Ovary (tissue), 3 donors: ENCODE results near the gene FSTL3.

Experiments
- POLR2A ChIP-seq: fragments of 450-650 bp; IDR thresholded peaks from one replicate; pipeline ENCODE4 v1.6.1; 2017; ENCODE audit warnings: antibody characterized with exemption, mild to moderate bottlenecking, moderate library complexity
- TF ChIP-seq, protein P1 (sequence below), 3 donors: fragments of 450-650 bp in 2 of 3; fragments of 200-600 bp in 1 of 3; IDR thresholded peaks; one replicate each; pipeline versions ENCODE4 v1.5.1 to v1.8.0; 2016 to 2022; ENCODE audit warnings: antibody characterized with exemption in 3 of 3, mild to moderate bottlenecking in 1 of 3
- donor health status: DM: no; HTN: no; CAD: no.

DNA sequence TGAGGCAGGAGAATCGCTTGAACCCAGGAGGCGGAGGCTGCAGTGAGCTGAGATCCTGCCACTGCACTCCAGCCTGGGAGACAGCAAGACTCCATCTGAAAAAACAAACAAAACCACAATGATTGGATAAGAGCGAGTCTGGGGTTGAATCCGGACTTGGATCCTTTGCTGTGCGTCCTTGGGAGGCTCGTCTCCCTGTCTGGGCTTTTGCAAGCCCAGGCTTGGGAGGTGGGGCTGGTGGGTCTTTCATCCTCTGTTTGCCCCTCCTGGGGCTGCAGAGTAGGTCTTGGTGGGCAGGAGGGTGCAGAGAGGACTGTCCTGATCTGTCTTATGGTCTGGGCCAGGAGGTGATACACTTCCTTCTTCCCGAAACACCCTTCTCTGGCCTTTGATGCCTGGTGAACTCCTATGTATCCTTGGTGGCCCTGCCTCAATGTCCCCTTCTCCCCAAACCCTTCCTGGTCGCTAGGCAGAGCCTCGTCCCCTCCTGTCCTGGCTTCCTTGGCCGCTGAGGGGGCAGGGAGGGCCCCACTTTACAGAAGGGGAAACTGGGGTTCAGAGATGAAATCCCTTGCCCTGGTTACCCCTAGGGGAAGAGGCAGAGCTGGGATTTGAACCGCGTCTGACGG is 49.4 kb downstream of the FSTL3 start:
- TF ChIP-seq, protein P1, sequence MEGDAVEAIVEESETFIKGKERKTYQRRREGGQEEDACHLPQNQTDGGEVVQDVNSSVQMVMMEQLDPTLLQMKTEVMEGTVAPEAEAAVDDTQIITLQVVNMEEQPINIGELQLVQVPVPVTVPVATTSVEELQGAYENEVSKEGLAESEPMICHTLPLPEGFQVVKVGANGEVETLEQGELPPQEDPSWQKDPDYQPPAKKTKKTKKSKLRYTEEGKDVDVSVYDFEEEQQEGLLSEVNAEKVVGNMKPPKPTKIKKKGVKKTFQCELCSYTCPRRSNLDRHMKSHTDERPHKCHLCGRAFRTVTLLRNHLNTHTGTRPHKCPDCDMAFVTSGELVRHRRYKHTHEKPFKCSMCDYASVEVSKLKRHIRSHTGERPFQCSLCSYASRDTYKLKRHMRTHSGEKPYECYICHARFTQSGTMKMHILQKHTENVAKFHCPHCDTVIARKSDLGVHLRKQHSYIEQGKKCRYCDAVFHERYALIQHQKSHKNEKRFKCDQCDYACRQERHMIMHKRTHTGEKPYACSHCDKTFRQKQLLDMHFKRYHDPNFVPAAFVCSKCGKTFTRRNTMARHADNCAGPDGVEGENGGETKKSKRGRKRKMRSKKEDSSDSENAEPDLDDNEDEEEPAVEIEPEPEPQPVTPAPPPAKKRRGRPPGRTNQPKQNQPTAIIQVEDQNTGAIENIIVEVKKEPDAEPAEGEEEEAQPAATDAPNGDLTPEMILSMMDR (IDR thresholded peaks at IDR 0.05), result no peak
- TF ChIP-seq POLR2A, result no peak
